Measurements from ENCODE around the gene NEDD9.

Gene NEDD9, protein sequence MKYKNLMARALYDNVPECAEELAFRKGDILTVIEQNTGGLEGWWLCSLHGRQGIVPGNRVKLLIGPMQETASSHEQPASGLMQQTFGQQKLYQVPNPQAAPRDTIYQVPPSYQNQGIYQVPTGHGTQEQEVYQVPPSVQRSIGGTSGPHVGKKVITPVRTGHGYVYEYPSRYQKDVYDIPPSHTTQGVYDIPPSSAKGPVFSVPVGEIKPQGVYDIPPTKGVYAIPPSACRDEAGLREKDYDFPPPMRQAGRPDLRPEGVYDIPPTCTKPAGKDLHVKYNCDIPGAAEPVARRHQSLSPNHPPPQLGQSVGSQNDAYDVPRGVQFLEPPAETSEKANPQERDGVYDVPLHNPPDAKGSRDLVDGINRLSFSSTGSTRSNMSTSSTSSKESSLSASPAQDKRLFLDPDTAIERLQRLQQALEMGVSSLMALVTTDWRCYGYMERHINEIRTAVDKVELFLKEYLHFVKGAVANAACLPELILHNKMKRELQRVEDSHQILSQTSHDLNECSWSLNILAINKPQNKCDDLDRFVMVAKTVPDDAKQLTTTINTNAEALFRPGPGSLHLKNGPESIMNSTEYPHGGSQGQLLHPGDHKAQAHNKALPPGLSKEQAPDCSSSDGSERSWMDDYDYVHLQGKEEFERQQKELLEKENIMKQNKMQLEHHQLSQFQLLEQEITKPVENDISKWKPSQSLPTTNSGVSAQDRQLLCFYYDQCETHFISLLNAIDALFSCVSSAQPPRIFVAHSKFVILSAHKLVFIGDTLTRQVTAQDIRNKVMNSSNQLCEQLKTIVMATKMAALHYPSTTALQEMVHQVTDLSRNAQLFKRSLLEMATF

DNA sequence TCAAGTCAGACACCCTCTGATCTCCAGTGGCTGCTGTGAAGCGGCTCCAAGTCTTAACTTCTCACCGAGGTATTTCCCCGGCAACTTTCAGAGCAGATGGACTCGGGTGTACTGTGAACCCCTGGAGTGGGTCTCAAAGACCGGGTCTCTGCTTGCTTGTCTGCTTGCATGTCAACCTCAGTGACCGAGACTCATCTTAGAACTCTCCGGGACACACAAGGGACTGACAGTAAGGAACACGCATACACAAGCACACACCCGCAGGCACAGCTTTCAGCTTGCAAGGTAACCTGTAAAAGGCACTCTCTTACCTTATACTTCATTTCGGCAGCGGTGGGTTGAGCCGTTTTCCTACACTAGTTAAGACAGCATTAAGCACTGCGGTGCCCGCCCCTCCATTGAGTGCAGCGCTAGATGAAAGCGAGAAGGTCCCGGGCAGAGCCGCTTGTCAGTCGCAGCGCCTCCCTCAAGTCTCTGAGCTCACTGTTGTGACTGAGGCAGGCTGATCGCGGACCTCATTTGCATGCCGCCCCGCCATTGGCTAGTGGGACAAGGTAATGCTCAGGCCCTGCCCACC, at the start of gene NEDD9:
Gene NEDD9 (minus strand): TSS at position 476 of the 577 bp plus-strand sequence. CDS start 153 bp downstream, at position 323.
- peak; percentile 83 to 89 for DNase-seq (ENCODE audit: low read depth in 1 of 2, low spot score in 1 of 2)

DNA sequence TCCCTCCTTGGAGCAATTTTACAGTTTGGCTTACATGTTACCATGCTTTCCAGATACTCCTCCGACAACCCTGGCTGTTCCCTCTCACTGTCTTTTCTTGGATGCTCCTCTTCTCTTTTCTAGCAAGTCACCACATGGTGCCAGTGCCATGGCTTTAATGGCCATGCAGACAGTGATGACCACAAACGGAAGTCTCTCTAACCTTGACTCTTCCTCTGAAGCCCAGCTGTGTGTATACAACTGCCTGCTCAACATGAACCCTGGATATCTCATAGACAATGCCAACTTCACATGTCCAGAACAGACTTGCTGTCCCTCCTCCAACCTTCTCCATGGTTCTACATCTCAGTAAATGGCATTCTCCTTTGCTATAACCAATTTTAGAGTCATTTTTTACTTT, 49.8 kb upstream of the NEDD9 start:
- DNase-seq (ENCODE audit: low read depth in 1 of 2, low spot score in 1 of 2): no peak

DNA sequence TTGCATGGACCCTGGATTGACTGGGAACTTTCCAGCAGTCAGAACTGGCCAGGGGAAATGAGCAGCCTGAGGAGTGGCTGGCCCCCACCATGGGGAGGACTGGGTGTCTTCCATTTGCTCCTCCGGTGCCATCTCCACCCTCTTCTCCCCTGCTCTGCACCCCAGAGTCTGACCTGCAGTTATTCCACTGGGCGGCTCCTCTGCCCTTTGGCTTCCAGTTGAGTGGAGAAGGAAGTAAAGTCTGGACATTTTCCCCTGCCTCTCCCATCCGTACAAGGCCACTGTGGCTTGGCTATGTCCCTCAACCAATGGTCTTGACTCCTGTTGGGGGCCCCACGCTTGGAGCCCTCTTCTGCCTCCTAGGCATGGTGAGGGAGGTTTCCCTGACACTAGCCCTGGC, 47.9 kb upstream of the NEDD9 start:
- no peak for DNase-seq (ENCODE audit: low read depth in 1 of 2, low spot score in 1 of 2)

DNA sequence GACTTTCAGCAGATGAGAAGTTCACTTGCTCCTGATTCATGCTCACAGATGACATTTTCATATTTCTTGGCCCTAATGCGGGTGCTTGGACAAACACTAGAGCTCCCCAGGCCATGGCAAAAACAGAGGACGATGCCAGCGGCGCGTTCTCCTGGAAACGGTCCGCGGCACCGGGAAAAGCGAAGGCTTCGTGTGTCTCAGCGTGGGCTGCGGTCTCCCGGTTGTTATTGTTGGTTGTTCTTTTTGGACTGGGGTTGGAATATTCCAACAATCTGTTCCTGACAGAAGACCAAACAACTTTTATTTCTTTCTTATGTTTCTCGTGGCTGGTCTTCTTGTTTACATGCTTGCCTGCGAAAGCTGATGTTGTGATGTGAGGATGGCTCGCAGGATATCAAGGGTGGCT, 46.8 kb upstream of the NEDD9 start:
- DNase-seq (ENCODE audit: low read depth in 1 of 2, low spot score in 1 of 2): no peak

DNA sequence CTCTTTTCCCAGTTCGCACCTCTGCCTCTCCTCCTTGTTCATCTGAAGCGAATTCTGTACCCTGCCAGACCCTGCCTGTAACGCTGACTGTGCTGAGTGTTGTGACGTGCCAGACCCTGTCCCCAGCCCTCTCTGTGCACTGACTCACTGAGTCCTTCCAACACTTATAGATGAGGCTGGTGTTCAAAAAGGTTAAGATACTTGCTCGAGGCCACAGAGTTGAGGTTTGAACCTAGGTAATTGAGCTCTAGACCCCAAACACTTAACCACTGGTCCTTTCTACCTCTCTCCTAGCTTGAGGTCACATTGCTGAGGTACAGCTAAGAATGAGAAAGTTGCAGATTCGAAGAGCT, 45.7 kb upstream of the NEDD9 start:
- no peak for DNase-seq (ENCODE audit: low read depth in 1 of 2, low spot score in 1 of 2)

DNA sequence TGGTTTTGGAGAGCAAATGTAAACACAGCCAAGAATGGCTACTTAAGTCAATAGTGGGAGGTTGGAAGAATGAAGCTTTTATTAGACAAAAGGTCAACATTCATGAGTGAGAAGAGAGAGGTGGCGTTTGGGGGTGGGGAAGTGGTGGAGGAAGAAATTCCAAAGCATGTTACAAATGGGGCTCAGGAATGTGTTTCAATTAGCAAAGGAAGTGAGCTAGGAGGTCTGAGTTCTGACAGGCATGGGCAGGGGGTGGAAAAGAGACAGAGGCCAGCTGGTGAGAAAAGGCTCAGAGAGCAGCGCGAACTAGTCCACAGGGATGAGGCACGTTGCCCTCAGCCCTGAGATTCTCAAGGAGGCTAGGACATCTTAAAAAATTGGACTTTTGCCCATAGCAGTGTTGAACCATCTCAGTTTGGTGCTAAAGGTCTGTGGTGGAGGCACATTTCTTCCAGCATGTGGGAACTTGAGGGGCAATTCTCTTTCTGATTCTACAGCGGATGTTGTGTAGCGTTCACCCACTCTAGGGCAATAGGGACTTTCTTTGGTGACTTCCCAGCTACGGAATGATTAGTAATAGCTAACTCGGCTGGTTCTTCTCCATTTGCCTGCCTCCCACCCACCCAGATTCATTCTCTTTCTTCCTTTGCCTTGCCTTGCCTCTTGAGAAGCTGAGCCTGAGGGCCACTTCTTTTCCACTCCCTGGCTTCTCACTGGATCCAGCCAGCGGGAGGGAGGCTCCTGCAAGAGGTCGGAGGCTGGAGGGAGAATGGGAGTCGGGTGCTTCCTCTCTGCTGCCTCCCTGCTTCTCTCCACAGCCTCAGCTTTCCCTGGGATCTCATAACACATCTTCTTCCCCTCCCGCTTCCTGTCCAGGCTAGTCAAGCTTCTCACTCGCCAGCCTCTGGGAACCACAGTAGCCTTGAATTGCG, 45.1 kb upstream of the NEDD9 start:
- no peak for DNase-seq (ENCODE audit: low read depth in 1 of 2, low spot score in 1 of 2)

DNA sequence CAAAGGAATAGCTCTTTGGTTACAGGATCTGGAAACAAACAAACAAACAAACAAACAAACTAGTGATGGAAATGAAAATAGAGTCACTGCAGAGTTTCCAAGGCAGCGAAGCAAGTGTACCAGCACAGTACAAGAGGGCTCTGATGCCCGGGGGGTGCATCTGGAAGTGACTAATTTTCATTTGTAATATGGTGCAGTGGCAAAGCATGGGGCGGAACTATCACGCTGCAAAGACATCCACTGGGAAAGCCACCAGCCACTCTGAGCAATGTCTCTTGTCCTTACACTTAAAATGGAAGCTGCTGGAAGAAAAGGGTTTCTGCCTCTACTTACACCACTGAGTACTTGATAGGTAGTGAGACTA, 44.4 kb upstream of the NEDD9 start:
- no peak for DNase-seq (ENCODE audit: low read depth in 1 of 2, low spot score in 1 of 2)

DNA sequence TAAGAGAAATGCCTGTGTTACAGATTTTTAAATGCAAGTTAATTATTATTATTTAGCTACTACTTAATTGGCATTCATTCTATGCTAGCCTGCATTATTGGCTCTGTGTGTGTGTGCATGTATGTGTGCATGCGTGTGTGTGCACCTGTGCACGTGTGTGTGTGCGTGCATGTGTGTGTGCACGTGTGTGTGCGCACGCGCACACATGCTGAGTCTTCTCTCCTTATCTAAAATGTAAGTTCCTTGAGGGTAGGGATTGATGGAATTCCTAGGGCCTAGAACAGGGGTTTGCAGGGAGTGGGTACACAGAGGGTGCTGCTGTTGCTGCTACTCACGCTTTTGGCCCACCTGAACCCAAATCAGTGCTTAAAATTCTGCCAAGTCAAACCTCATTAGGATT, 43.8 kb upstream of the NEDD9 start:
- DNase-seq (ENCODE audit: low read depth in 1 of 2, low spot score in 1 of 2): no peak

DNA sequence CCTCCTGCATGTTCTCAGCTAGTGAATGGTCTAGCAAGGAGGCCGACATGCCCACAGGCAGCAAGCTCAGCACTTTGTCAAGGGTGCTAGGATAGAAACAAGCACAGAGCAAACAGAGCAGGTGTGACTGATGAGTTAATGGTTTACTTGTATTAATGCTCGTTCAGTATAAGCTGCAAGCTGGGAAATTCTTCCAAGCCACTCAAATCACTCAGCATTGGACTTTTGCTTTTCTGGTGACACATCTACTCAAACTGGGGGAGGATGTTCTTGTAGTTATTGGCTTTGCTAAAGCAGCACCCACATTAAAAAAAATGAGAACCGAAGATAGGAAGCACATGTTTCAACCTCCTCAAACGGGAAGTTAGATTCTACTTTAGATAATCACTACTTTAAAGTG, 43.1 kb upstream of the NEDD9 start:
- DNase-seq (ENCODE audit: low read depth in 1 of 2, low spot score in 1 of 2): no peak

DNA sequence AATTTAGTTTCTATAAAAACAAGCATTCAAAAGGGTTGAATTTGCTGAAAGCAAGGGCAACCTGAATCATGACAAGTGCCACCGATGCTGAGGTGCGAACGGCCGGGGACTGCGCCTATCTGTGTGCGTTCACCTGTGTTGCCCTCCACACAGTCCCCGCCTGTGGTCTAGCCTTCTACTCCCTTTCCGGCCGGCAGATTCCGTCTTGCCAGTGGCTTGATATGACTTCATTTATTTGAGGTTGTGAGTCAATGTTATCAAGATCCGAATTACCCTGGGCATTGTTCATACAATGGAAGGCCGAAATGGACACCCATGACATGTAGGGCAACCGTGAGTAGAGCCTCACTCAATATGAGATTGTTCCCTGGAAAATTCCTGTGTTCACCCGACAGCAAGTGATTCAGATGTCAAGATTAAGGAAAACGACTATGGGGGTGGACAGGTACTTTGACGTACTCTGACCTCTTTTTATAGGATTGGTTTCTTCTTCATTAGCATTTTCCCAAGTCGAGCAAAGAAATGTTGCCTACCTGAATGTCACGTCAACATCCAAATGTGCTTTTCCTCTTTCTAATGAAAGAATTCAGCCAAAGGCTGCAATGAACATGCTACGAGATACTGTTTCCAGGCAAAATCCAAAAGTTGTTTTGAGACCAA, 41.1 kb upstream of the NEDD9 start:
- DNase-seq (ENCODE audit: low read depth in 1 of 2, low spot score in 1 of 2): no peak

DNA sequence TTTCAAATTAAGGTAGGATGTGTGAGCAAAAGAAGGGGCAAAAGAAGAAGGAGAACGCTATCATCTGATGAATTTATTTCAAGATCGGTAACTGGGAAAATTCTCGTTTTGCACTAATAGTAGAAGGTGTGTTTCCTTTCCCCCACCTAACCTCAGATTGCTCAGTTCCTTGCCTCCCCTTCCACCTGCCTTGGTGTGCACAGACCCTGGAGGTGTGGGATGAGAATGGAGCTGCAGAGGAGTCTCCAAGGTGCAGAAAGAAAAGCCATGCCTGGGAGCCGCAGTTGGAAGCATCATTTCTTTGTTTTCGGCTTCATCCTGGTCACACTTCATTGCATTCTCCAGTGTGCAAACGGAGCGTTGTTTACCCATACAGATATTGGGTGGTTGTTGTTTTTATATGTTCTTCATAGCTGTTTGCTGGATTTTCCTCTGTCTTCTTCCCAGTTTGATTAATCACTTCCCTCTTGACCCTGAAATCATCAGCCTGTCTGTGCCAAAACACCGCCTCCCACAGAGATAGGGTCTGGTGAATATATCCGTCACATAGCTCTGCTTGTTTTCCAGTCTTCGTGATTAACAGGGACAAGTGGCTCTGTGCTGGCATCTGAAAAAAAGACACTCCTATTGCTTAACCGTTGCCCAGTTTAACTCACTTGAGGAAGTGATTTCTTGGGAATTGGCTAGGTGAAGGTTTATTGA, 40.2 kb upstream of the NEDD9 start:
- no peak for DNase-seq (ENCODE audit: low read depth in 1 of 2, low spot score in 1 of 2)

DNA sequence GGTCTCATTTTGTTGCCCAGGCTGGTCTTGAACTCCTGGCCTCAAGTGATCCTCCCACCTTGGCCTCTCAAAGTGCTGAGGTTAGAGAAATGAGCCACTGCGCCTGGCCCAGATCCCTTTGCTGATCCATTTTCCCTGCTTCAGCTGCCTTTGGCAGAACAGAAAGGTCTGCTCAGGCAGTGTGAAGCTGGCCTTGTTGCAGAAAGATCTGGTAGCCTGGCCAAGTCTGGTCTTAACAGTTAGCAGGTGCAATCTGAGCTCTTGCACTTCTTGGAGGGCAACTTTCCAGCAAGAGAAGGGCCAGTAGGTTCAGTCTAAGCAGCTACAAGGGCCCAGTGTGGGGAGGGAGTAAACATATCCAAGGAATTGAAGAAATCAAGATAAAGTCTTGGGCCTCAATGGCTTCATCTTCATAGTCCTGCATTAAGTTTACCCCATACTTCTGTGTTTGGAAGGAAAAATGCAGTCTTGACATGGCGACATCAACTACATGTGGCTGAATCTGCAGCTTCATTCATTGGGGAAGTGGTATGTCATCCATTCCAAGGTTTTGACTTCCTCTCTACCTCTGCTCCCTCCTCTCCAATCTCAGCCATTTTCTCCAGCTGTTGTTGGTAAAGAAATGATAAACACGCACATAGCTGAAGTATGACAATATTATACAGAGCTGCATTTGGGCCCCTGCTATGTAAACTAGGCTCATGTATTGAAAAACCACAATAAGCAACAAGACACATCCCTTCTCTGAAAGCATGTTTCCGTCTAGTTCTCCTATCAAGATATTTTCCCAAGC, 39.0 kb upstream of the NEDD9 start:
- DNase-seq (ENCODE audit: low read depth in 1 of 2, low spot score in 1 of 2): no peak

DNA sequence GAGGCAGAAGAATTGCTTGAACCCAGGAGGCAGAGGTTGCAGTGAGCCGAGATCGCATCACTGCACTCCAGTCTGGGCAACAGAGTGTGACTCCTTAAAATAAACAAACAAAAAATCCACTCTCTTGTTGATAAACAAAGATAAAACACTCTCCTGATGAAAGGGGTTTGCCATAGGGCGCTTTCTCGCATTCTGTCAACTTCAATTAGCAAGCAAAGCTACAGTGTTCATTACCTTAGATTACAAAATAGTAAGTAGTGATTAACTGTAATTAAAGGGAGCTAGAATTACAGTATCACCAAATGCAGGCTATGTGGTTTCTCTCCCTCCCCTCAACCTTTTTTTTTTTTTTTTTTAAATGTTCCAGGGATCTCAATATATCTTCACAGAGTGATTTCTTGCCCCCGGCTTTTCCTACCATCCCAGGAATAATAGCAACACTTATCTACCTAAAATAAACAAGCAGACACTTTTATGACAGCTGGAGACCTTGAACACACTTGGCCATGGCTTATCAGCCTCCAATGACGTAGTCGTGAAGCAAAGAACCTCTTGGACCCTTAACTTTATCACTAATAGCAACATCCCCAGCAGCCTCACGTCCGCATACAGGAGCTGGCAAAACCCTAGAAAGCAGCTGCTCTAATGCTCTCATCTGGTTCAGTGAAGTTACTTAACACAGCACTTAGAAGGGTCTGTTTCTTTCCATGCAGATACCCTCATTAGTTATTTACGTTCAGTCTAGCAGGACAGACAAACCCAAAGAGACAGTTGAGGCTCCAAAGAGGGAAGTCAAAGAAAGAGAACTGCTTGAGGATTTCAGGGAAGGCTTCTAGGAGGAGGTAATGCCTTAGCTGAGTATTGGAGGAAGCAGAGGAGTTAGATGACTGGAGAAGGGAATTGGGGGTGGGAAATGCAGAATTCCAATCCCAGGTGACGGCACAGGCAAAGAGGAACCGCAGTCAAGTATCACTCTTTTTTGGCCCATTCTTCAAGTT, 37.9 kb upstream of the NEDD9 start:
- no peak for DNase-seq (ENCODE audit: low read depth in 1 of 2, low spot score in 1 of 2)

DNA sequence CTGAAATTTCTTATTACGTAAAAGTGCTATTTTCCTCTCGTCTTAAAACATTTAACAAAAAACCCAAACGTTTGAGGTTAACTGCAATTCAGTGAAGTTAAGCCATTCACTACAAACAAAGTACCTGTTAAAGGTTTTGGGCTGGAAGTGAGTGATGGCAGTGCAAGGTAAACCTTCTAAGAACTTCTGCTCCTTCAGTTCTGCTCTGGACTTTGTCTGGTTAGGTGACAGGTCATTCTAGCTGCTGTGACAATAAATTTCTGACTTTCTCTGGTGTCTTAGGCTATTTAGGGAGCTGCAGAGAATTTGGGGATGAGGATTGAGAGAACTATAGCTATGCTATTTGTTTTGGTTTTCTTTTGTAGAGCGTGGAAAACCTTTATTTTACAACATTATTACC, 36.5 kb upstream of the NEDD9 start:
- DNase-seq (ENCODE audit: low read depth in 1 of 2, low spot score in 1 of 2): no peak

DNA sequence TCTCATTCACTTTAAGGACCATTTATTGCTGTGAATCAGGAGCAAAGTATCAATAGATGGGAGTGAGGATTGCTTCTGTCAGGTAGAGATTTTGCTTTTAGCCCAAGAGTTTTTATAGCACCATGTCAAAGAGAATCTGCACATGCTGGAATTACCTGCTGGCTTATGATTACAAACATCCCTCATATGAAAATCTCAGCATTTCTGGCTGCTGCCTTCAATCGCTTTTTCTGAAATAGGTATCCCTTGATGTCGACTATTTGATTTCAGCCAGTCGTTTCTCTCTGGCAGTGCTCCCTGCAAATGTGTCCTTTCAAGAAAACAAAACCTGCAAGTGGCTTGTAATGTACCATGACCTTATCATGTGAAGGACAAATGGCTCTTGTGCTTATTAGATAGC, 34.5 kb upstream of the NEDD9 start:
- no peak for DNase-seq (ENCODE audit: low read depth in 1 of 2, low spot score in 1 of 2)

DNA sequence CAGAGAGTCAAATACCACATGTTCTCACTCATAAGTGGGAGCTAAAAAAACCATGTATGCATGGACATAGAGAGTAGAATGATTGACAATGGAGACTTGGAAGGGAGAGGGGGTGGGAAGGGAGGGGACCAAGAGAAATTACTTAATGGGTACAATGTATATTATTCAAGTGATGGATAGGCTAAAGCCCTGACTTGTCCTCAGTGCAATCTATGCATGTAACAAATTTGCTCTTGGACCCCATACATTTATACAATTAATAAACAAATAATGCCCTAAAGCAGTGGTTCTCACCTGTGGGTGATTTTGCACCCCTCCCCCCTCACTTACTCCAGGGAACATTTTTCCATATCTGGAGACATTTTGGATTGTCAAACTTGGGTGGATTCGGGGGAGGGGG, 33.5 kb upstream of the NEDD9 start:
- no peak for DNase-seq (ENCODE audit: low read depth in 1 of 2, low spot score in 1 of 2)

DNA sequence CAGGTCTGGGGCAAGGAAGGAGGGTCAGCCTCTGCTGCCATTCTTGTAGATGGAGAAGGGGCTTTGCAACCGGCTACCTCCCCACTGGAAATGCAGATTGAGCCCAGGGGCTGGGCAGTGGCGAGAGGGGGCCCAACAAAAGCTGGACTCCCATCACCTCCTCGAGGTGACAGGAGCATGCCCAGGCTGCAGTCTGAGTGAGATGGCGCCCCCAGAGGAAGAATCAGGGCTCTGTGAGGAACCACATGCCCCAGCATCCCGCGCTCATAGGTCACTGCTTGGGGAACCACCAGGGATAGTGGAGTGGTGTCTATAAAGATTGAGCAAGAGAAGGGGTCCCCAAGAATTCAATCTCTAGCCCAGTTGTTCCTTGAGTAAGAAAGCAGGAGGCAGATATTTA, 31.6 kb upstream of the NEDD9 start:
- no peak for DNase-seq (ENCODE audit: low read depth in 1 of 2, low spot score in 1 of 2)

DNA sequence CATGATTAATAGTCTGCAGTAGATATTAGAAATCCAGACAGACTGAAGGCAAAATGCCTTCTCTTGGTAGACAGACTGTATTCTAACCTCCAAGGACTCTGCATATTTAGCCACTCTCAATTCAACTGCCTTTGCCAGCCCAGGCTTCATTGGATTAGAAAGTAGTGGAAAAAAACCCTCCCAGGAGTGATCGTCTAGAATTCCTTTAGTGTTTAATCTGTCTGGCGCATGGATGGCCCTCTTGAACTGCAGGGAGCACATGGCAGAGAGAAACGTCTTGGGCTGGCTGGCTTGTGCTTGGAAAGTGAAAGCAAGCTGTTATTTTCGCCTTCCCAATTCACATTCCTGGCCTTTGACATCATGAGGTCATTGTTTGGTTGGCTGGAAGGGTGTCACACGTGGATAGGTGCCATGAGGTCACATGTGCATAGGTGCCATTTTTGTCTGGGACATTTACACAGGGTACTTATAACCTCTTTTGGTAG, 30.9 kb upstream of the NEDD9 start:
- DNase-seq (ENCODE audit: low read depth in 1 of 2, low spot score in 1 of 2): no peak
